ENCODE measurements around the gene GPRIN1. TPM values are rescaled to one million over a fixed set of nuclear protein-coding genes. Genes with fewer than 3 reads are reported as not detected.

The GPRIN1 gene
- total RNA-seq, 1 donor from 2014 or later, result 39.0 TPM

GRCh38 chr5:176575488-176576422 lies 34.2 kb downstream of the GPRIN1 start:
- TF ChIP-seq CTCF (conservative IDR thresholded peaks at IDR 0.05), result no peak
- no peaks in the 10 kb centered on the region for H3K36me3 Mint-ChIP-seq (ENCODE audit: low read depth)
- no peak for DNase-seq (ENCODE audit: low read depth, low spot score)
- H3K4me1 Mint-ChIP-seq, result peaks cover 4% of the 10 kb centered on the region
- peak overlapping the region; percentile 27 for H3K27ac Mint-ChIP-seq (ENCODE audit: unreplicated experiment)
- H3K4me3 Mint-ChIP-seq, result no peak overlapping the region
- H3K27me3 Mint-ChIP-seq (ENCODE audit: low read depth), result peaks cover 17% of the 10 kb centered on the region
- H3K9me3 Mint-ChIP-seq, result no peaks in the 10 kb centered on the region

GRCh38 chr5:176575066-176575465 lies 34.9 kb downstream of the GPRIN1 start:
- Mint-ChIP-seq H3K9me3 (no peaks in the 10 kb centered on the region), H3K27me3 (ENCODE audit: low read depth) (peaks cover 17% of the 10 kb centered on the region), H3K4me1 (peaks cover 4% of the 10 kb centered on the region), H3K36me3 (ENCODE audit: low read depth) (no peaks in the 10 kb centered on the region), H3K27ac (ENCODE audit: unreplicated experiment) (no peak overlapping the region), H3K4me3 (no peak overlapping the region)
- DNase-seq (ENCODE audit: low read depth, low spot score), result no peak
- TF ChIP-seq CTCF (conservative IDR thresholded peaks at IDR 0.05), result no peak

- DNase-seq (ENCODE audit: low read depth, low spot score), result no peak
- Mint-ChIP-seq H3K4me3 (no peak overlapping the region), H3K27me3 (ENCODE audit: low read depth) (peaks cover 20% of the 10 kb centered on the region), H3K4me1 (peaks cover 4% of the 10 kb centered on the region), H3K27ac (ENCODE audit: unreplicated experiment) (no peak overlapping the region), H3K36me3 (ENCODE audit: low read depth) (no peaks in the 10 kb centered on the region), H3K9me3 (no peaks in the 10 kb centered on the region)
- TF ChIP-seq CTCF (conservative IDR thresholded peaks at IDR 0.05), result peak; percentile 30
Observed at GRCh38 chr5:176574297-176574591, 35.7 kb downstream of the GPRIN1 start.

GRCh38 chr5:176573564-176574296 lies 36.2 kb downstream of the GPRIN1 start:
- H3K27ac Mint-ChIP-seq (ENCODE audit: unreplicated experiment), result no peak overlapping the region
- H3K4me3 Mint-ChIP-seq, result no peak overlapping the region
- peaks cover 4% of the 10 kb centered on the region for H3K4me1 Mint-ChIP-seq
- DNase-seq (ENCODE audit: low read depth, low spot score), result peak; percentile 77
- H3K9me3 Mint-ChIP-seq, result no peaks in the 10 kb centered on the region
- peaks cover 20% of the 10 kb centered on the region for H3K27me3 Mint-ChIP-seq (ENCODE audit: low read depth)
- H3K36me3 Mint-ChIP-seq (ENCODE audit: low read depth), result no peaks in the 10 kb centered on the region
- TF ChIP-seq CTCF (conservative IDR thresholded peaks at IDR 0.05), result peak; percentile 79

- Mint-ChIP-seq H3K9me3 (no peaks in the 10 kb centered on the region), H3K27me3 (ENCODE audit: low read depth) (peaks cover 22% of the 10 kb centered on the region), H3K27ac (ENCODE audit: unreplicated experiment) (no peak overlapping the region), H3K36me3 (ENCODE audit: low read depth) (no peaks in the 10 kb centered on the region), H3K4me3 (no peak overlapping the region), H3K4me1 (peaks cover 4% of the 10 kb centered on the region)
- TF ChIP-seq CTCF (conservative IDR thresholded peaks at IDR 0.05), result no peak
- DNase-seq (ENCODE audit: low read depth, low spot score), result no peak
Observed at GRCh38 chr5:176570044-176570443, 39.9 kb downstream of the GPRIN1 start.
